ENCODE results near the gene GPR161.

GPR161 gene

DNA sequence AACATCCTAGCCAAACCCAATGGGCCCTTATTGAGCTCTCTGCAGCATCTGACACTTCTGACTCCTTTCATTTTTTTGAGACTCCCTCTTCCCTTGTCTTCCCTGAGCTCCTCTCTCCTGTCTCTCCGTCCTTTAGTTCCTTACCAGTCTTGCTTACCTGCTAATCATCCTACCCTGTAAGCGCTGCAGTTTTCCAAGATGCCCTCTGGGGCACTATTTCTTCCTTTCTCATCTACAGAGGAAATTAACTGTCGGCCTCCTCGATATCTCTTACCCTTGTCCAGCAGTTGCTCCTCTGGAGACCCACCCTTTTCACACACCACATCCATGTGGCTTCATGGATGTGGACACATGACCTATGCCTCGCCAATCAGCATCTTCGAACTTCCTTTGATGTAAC lies 6.8 kb downstream of the GPR161 start:
- TF ChIP-seq, protein P1, sequence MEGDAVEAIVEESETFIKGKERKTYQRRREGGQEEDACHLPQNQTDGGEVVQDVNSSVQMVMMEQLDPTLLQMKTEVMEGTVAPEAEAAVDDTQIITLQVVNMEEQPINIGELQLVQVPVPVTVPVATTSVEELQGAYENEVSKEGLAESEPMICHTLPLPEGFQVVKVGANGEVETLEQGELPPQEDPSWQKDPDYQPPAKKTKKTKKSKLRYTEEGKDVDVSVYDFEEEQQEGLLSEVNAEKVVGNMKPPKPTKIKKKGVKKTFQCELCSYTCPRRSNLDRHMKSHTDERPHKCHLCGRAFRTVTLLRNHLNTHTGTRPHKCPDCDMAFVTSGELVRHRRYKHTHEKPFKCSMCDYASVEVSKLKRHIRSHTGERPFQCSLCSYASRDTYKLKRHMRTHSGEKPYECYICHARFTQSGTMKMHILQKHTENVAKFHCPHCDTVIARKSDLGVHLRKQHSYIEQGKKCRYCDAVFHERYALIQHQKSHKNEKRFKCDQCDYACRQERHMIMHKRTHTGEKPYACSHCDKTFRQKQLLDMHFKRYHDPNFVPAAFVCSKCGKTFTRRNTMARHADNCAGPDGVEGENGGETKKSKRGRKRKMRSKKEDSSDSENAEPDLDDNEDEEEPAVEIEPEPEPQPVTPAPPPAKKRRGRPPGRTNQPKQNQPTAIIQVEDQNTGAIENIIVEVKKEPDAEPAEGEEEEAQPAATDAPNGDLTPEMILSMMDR (IDR thresholded peaks at IDR 0.05; ENCODE audit: low read depth, low read length), result no peak
- H3K4me3 ChIP-seq (ENCODE audit: low read depth, low read length), result no peak overlapping the region
- no peak for DNase-seq (ENCODE audit: low read depth, low spot score)
- in situ Hi-C loops (cut with HindIII; ENCODE audit: low sequenced_read_pairs), result no loop called here

DNA sequence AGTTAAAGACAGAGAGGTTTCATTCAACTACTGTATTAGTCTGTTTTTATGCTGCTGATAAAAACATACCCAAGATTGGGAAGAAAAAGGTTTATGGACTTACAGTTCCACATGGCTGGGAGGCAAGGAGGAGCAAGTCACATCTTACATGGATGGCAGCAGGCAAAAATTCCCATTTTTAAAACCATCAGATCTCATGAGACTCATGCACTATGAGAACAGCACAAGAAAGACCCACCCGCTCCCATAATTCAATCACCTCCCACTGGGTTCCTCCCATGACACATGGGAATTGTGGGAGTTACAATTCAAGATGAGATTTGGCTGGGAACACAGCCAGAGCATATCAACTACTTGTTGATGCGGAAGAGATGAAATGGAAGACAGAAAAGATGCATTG lies 9.2 kb downstream of the GPR161 start:
- TF ChIP-seq, protein P1 (IDR thresholded peaks at IDR 0.05; ENCODE audit: low read depth, low read length), result no peak
- DNase-seq (ENCODE audit: low read depth, low spot score), result no peak
- in situ Hi-C loops (cut with HindIII; ENCODE audit: low sequenced_read_pairs), result no loop called here
- H3K4me3 ChIP-seq (ENCODE audit: low read depth, low read length), result no peak overlapping the region

DNA sequence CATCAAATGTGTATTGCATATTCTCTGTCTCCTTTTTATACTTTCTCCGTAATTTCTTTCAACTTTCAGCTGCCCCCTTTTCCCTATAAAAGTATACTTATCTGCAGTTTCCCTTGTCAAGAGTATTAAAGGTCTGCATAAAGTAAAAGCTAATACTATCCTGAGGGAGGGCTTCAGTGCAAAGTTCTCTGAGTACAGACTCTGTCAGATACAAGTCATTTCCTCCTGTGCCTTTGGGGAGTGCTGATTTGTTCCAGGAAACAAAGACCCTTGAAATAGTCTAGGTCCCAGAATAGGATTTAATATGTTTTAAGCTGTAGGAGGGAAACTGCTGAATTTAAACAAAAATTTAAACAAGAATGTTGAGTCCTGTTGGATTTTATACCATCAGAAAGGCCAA lies 11.7 kb downstream of the GPR161 start:
- TF ChIP-seq, protein P1 (IDR thresholded peaks at IDR 0.05; ENCODE audit: low read depth, low read length), result no peak
- in situ Hi-C loops (cut with HindIII; ENCODE audit: low sequenced_read_pairs), result no loop called here
- no peak for DNase-seq (ENCODE audit: low read depth, low spot score)
- H3K4me3 ChIP-seq (ENCODE audit: low read depth, low read length), result no peak overlapping the region

DNA sequence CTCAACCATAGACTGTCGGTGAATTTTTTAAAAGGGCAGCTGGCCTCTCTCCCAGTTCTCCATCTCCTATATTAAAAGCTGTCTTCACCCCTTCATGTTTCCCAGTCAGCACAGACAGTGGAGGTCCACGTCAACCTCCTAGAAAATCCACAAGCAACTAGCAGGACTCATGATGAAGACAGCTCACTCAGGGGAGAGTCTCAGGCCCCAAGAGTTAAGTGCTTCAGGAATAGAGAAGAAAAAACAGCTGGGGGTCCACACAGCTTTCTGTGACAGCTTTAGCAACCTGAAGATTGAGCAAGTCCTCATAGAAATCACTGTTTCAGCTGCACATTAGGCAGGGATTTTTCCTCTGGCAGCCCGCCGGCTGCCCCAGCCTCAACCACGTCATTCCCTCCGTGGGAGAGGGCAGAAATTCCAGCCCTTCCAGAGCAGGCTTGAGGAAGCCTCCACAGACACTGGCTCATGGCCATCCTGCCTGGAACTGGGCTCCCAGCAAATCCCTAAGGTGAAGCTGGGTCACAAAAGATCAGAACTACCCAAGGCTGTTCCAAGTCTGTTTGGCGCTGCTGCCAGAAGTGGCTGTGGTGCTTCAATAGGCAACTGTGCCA lies 15.2 kb downstream of the GPR161 start:
- H3K4me3 ChIP-seq (ENCODE audit: low read depth, low read length), result no peak overlapping the region
- peak; percentile 90 for DNase-seq (ENCODE audit: low read depth, low spot score)
- in situ Hi-C loops (cut with HindIII; ENCODE audit: low sequenced_read_pairs), result no loop called here
- TF ChIP-seq, protein P1 (IDR thresholded peaks at IDR 0.05; ENCODE audit: low read depth, low read length), result no peak

DNA sequence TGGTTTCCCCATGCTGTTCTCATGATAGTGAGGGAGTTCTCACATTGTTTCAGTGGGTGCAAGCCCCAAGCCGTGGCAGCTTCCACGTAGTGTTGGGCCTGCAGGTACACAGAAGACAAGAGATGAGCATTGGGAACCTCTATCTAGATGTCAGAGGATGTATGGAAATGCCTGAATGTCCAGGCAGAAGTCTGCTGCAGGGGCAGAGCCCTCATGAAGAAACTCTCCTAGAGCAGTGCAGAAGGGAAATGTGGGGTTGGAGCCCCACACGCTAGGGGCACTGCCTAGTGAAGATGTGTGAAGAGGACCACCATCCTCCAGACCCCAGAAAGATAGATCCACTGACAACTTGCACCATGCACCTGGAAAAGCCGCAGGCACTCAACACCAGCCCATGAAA lies 17.0 kb downstream of the GPR161 start:
- no peak for DNase-seq (ENCODE audit: low read depth, low spot score)
- TF ChIP-seq, protein P1 (IDR thresholded peaks at IDR 0.05; ENCODE audit: low read depth, low read length), result no peak
- no peak overlapping the region for H3K4me3 ChIP-seq (ENCODE audit: low read depth, low read length)
- in situ Hi-C loops (cut with HindIII; ENCODE audit: low sequenced_read_pairs), result no loop called here

DNA sequence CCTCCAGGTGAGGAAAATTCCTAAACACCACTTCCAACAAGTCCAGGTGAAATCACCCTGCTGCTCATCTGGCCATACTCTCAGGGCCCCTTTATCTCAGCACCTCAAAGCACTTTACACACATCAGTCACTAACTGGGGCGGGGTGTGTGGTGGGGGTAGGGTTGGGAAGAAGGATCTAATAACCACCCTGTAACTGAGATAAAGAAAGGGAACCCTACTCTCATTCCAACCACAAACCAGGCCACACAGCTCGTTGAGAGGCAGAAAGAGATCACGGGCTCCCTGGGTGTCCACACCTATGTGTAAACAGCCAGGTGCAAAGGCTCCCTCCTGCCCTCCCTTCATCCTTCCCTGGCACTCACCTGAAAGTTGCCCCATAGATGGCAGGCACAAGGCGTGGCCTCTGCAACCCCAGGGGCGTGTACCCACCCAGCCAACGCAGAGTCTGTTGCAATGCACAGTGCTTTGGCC lies 20.4 kb downstream of the GPR161 start:
- H3K4me3 ChIP-seq (ENCODE audit: low read depth, low read length), result no peak overlapping the region
- in situ Hi-C loops (cut with HindIII; ENCODE audit: low sequenced_read_pairs), result no loop called here
- no peak for DNase-seq (ENCODE audit: low read depth, low spot score)
- TF ChIP-seq, protein P1 (IDR thresholded peaks at IDR 0.05; ENCODE audit: low read depth, low read length), result no peak

Data from astrocyte of the spinal cord (primary cell).